GM10847 (cell line): ENCODE data around the gene ARPC3.
A peak's percentile ranks its signal among the peaks of the same experiment; 100 is the strongest.

Source experiments
- POLR2A ChIP-seq: IDR thresholded peaks from 2 replicates; pipeline ENCODE4 v1.6.1; 2011; ENCODE audit not compliant: insufficient read length; ENCODE audit errors: extremely low read depth

ARPC3 gene

GRCh38 chr12:110449799-110450497 lies at the start of gene ARPC3:
Gene ARPC3, minus strand, starts transcription at chr12:110450337. Its CDS starts 77 bp downstream, at chr12:110450260.
- TF ChIP-seq POLR2A, result peak; percentile 57

DNA sequence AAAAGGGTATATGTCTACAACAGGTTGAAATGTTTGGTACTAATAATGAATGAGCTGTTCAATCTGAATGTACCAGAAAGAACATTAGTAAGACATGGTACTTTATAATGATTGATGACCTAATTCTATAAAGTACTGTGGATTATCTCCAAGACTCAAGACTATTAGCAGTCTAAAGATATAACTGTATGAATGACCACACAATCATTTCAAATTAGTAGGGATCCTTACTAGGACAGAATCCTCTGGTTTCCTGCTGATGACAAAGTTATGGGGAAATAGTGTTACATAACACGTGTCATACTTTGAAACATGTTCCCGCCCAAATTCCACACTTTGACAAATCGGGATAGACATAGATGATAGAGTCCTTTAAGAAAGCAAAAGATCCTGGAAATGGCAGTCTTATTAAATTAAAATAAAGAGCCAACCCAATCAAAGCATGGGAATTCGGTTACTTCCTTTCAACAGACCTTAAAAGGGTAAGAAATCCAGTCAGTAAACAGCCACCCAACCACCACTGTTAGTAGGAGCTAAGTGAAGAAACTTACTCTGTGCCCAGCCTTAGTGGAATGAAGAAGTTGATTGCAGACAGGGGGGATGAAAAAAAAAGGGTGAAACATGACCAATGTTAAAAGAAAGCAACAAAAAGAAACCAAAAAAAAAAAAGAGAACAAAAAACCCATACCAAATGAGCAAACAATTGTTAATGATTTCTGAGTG lies 49.0 kb upstream of the ARPC3 start:
- no peak for TF ChIP-seq POLR2A

GRCh38 chr12:110475426-110475825 lies 25.3 kb upstream of the ARPC3 start:
- TF ChIP-seq POLR2A, result no peak

DNA sequence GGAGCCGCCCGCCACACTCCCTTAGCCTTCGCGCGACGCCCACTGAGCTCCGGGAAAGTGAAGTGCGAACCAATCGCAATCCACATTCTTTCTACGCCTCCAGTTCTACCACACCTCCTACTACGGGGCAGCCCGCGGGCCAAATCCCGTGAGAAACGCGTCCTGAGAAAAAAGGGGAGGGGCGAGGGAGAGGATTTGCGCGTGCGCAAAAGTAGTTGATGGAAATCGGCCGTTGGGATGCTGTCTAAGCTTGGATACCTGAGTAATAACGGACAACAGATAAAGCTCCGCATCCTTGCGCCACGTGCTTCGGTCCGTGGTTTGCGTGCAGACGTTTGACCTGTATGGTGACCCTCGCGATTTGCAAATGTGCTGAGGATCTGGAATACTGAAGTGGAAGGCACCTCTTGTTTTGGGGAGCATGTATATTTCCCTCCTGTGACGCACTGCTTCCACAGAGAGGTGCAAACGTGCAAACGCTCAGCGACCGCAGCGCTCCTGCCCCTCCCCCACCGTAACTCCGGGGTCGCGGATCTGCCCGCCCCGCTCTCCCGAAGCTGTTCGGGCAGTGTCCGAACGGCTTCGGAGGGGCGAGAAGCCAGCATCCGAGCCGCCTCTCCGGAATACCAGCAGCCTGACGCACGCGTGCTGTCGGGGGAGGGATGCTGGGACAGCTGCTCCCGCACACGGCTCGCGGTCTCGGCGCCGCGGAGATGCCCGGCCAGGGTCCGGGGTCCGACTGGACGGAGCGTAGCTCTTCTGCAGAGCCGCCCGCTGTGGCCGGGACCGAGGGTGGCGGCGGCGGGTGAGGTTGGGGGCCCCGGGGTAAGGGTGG lies 18.3 kb upstream of the ARPC3 start, which contains the start of the genes FAM216A and GPN3:
Gene FAM216A, plus strand, starts transcription at position 632 of the 835 bp plus-strand sequence. Its CDS starts 31 bp downstream, at position 663.
Gene GPN3, minus strand, starts transcription at position 44 of the 835 bp plus-strand sequence. CDS start 54 bp downstream, outside the sequence.
- peak; percentile 64 for TF ChIP-seq POLR2A

DNA sequence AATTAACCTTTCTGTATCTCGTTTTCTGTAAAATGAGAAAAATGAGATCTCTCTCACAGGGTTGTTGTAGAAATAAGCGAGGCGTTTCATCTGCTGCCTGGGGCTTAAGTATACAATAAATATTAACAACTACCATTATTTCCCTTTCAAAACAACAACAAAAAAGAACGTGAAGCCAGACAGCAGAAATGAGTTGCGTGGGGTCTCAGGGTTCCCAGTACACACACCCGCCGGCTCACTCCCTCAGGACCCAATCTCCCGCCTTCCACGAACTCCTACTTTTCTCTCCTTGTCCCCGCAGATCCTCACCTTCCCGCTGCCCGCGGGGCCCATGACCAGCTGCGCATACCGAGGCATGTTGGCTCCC lies 17.7 kb upstream of the ARPC3 start:
- TF ChIP-seq POLR2A, result no peak

- TF ChIP-seq POLR2A, result no peak
These were observed 16.7 kb upstream of the ARPC3 start for GRCh38 chr12:110466791-110467190.

GRCh38 chr12:110465024-110465423 lies 14.9 kb upstream of the ARPC3 start:
- no peak for TF ChIP-seq POLR2A

- no peak for TF ChIP-seq POLR2A
These were observed 8.6 kb upstream of the ARPC3 start for GRCh38 chr12:110458756-110459155.

GRCh38 chr12:110453569-110454296 lies 3.6 kb upstream of the ARPC3 start:
- no peak for TF ChIP-seq POLR2A

DNA sequence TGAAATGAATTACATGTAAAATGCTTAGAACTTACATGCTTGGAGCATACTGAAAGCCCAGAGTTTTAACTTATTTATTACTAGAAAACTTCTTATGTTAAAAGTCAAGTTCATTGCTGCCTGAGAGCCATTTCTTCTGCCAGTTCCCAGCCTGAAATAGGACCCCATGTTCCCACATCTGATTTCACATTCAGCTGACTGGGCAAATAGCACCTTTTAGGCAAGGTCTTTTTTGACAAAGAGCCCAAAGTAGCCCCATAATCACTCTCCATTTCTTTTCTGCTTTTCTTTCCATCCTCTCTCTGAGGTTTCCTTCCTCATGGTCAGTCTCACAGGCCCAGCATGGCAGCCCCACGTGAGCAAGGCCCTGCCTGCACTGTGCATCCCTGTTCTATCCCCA lies 1.1 kb upstream of the ARPC3 start:
- TF ChIP-seq POLR2A, result no peak

GRCh38 chr12:110444455-110444854 lies 5.7 kb downstream of the ARPC3 start:
- no peak for TF ChIP-seq POLR2A

GRCh38 chr12:110436231-110436630 lies 13.9 kb downstream of the ARPC3 start:
- TF ChIP-seq POLR2A, result no peak

GRCh38 chr12:110431957-110432587 lies 18.1 kb downstream of the ARPC3 start:
- no peak for TF ChIP-seq POLR2A

DNA sequence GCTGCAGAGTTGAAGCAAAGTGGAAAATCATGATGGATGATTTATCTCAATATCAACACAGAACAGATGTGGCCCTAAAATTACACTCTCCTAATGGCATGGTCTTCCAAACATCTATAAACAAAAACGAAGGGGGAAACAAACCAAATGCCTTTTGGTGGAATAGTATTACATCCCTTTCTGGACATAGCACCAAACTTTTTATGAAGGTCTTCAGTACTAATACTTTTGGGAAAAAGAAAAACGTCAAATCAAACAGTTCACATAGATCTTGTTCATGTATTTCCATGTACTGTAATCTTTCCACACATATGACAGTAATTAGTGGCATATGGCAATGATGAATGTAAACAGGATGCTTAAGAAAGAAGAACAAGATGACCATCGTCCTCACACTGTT lies 23.7 kb downstream of the ARPC3 start:
- no peak for TF ChIP-seq POLR2A
